ENCODE measurements around the gene CNTNAP2. TPM values are rescaled to one million over a fixed set of nuclear protein-coding genes. Genes with fewer than 3 reads are reported as not detected.

The CNTNAP2 gene
- total and polyA plus RNA-seq, 7 donors = 0.60 to 2.4 (median 1.7) TPM

DNA sequence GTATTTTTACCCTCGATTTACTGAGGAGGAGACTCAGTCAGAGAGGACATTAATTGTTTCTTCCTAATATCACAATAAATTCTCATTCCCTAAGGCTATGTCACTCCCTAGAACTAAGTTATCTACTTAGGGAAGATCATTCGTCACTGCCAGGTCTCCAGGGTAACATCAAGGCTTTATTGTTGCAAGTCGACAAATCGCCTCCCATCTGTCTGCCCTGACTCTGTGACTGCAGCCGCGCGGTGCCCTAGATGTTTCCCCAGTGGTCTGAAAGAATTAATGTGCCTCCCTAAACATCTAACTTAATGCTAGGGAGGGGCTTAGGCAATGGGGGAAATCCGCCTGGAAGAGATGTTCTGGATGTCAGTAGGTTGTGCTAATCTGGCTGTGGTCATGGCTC lies 1915.2 kb downstream of the CNTNAP2 start:
- Histone ChIP-seq H3K27me3 (no peaks in the 10 kb centered on the region), H3K4me1 (no peaks in the 10 kb centered on the region), H3K4me3 (no peak overlapping the region), H3K9me3 (no peaks in the 10 kb centered on the region), H3K36me3 (no peaks in the 10 kb centered on the region), H3K27ac (no peak overlapping the region)
- WGBS, 2 donors = 83 to 88% methylated on average over 8 of the region's 8 CpGs
- TF ChIP-seq EP300 (IDR thresholded peaks at IDR 0.05) (no peak), CTCF (IDR thresholded peaks at IDR 0.05) (no peak), POLR2A (IDR thresholded peaks at IDR 0.05) (no peak), POLR2AphosphoS5 (IDR thresholded peaks at IDR 0.05) (no peak)
- intact Hi-C loops (cut with DNase I) = no loop called here
- DNase-seq = no peak

GRCh38 chr7:148035950-148036349 lies 1919.3 kb downstream of the CNTNAP2 start:
- Histone ChIP-seq H3K36me3 (no peaks in the 10 kb centered on the region), H3K27ac (no peak overlapping the region), H3K4me3 (no peak overlapping the region), H3K4me1 (no peaks in the 10 kb centered on the region), H3K27me3 (no peaks in the 10 kb centered on the region), H3K9me3 (no peaks in the 10 kb centered on the region)
- TF ChIP-seq EP300 (IDR thresholded peaks at IDR 0.05) = no peak
- no peak for TF ChIP-seq POLR2AphosphoS5 (IDR thresholded peaks at IDR 0.05)
- no peak for TF ChIP-seq POLR2A (IDR thresholded peaks at IDR 0.05)
- no peak for TF ChIP-seq CTCF (IDR thresholded peaks at IDR 0.05)
- WGBS, 2 donors = 27 to 70% methylated on average over 1 of the region's 1 CpG
- DNase-seq = no peak
- intact Hi-C loops (cut with DNase I) = no loop called here

- no peak for DNase-seq
- H3K4me1 ChIP-seq = no peaks in the 10 kb centered on the region
- no peak overlapping the region for H3K27ac ChIP-seq
- 86 to 89% methylated on average over 2 of the region's 2 CpGs for WGBS, 2 donors
- no peaks in the 10 kb centered on the region for H3K9me3 ChIP-seq
- intact Hi-C loops (cut with DNase I) = no loop called here
- TF ChIP-seq CTCF (IDR thresholded peaks at IDR 0.05) (no peak), POLR2A (IDR thresholded peaks at IDR 0.05) (no peak), POLR2AphosphoS5 (IDR thresholded peaks at IDR 0.05) (no peak), EP300 (IDR thresholded peaks at IDR 0.05) (no peak)
- H3K4me3 ChIP-seq = no peak overlapping the region
- no peaks in the 10 kb centered on the region for H3K36me3 ChIP-seq
- H3K27me3 ChIP-seq = no peaks in the 10 kb centered on the region
Measured at GRCh38 chr7:148037044-148037443, 1920.4 kb downstream of the CNTNAP2 start.

DNA sequence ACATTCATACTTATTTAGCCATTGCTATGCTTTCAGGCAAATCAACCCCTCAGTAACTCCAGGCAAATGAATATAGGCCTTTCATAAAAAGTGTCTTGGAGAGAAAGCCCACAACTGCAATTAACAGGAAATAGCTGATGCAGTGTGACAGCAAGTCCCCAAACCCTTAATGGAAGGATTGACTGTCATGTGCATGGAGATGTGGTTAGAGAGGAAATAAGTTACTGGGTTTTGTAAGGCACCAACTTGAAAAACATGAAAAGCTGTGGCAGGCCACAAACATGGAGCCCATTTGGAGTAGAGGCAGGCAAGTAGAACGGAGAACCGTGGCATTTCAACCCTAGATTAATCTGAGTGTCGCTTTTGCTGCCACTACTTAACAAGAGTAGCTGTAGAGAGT lies 1924.6 kb downstream of the CNTNAP2 start:
- no peaks in the 10 kb centered on the region for H3K4me1 ChIP-seq
- H3K36me3 ChIP-seq = no peaks in the 10 kb centered on the region
- no peak overlapping the region for H3K4me3 ChIP-seq
- WGBS, 2 donors = 79 to 92% methylated on average over 3 of the region's 3 CpGs
- TF ChIP-seq CTCF (IDR thresholded peaks at IDR 0.05) (no peak), EP300 (IDR thresholded peaks at IDR 0.05) (no peak), POLR2A (IDR thresholded peaks at IDR 0.05) (no peak), POLR2AphosphoS5 (IDR thresholded peaks at IDR 0.05) (no peak)
- no peaks in the 10 kb centered on the region for H3K27me3 ChIP-seq
- no peaks in the 10 kb centered on the region for H3K9me3 ChIP-seq
- DNase-seq = no peak
- intact Hi-C loops (cut with DNase I) = no loop called here
- H3K27ac ChIP-seq = no peak overlapping the region

GRCh38 chr7:148042935-148043631 lies 1926.5 kb downstream of the CNTNAP2 start:
- H3K36me3 ChIP-seq = no peaks in the 10 kb centered on the region
- TF ChIP-seq POLR2A (IDR thresholded peaks at IDR 0.05) = no peak
- TF ChIP-seq CTCF (IDR thresholded peaks at IDR 0.05) = no peak
- no peak for TF ChIP-seq EP300 (IDR thresholded peaks at IDR 0.05)
- no peak for TF ChIP-seq POLR2AphosphoS5 (IDR thresholded peaks at IDR 0.05)
- no peaks in the 10 kb centered on the region for H3K9me3 ChIP-seq
- no peaks in the 10 kb centered on the region for H3K27me3 ChIP-seq
- intact Hi-C loops (cut with DNase I) = no loop called here
- WGBS, 2 donors = 34 to 78% methylated on average over 3 of the region's 3 CpGs
- H3K4me1 ChIP-seq = no peaks in the 10 kb centered on the region
- no peak for DNase-seq
- H3K4me3 ChIP-seq = no peak overlapping the region
- no peak overlapping the region for H3K27ac ChIP-seq
